ENCODE results near the gene WBP1L. TPM values are rescaled to one million over a fixed set of nuclear protein-coding genes. Genes with fewer than 3 reads are reported as not detected.

WBP1L gene
- total and polyA plus RNA-seq, 2 experiments from 2014 or later = 7.0 to 55.7 TPM

DNA sequence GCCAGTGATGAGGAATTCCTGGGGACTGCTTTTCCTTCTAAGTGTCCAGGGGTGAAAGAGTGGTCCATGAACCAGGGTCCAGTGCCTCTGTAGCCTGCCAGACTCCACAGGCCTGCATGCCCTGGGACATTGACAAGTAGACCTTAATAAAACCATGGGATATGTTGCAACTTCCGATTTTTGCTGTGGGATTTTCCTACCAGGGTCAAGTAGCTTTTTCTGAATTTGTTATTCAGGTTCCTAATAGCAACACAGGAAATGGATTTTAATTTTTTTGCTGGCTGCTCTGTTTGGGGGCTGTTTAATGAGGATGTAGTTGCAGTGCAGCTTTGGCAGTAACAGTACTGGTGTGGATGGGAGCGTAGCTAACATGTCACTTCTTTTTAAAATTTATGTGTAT, 42.1 kb downstream of the WBP1L start:
- H3K4me3 ChIP-seq = no peak overlapping the region
- no peak for ATAC-seq
- H3K4me1 ChIP-seq (ENCODE audit: insufficient read depth) = peaks cover 16% of the 10 kb centered on the region
- H3K4me1 Mint-ChIP-seq = peaks cover 27% of the 10 kb centered on the region
- H3K36me3 ChIP-seq (ENCODE audit: insufficient read depth) = no peaks in the 10 kb centered on the region
- H3F3A ChIP-seq (replicated peaks; ENCODE audit: low read depth) = no peaks in the 10 kb centered on the region
- peaks cover 5% of the 10 kb centered on the region; the same call in 1 of the 3 replicates for H3K9me3 Mint-ChIP-seq
- no peak overlapping the region for H3K27ac ChIP-seq (ENCODE audit: low read depth)
- H3K36me3 Mint-ChIP-seq (ENCODE audit: low read depth) = peaks cover 4% of the 10 kb centered on the region; the same call in 1 of the 3 replicates
- H2AFZ ChIP-seq = no peak overlapping the region
- no peaks in the 10 kb centered on the region for H3K9me2 ChIP-seq (ENCODE audit: insufficient read depth)
- H3K27ac Mint-ChIP-seq = no peak overlapping the region
- no peaks in the 10 kb centered on the region for H3K27me3 ChIP-seq (ENCODE audit: insufficient read depth)
- no peak for TF ChIP-seq POLR2AphosphoS5 (IDR thresholded peaks at IDR 0.05; ENCODE audit: low read depth)
- TF ChIP-seq, protein P1, sequence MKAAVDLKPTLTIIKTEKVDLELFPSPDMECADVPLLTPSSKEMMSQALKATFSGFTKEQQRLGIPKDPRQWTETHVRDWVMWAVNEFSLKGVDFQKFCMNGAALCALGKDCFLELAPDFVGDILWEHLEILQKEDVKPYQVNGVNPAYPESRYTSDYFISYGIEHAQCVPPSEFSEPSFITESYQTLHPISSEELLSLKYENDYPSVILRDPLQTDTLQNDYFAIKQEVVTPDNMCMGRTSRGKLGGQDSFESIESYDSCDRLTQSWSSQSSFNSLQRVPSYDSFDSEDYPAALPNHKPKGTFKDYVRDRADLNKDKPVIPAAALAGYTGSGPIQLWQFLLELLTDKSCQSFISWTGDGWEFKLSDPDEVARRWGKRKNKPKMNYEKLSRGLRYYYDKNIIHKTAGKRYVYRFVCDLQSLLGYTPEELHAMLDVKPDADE (IDR thresholded peaks at IDR 0.05) = no peak
- no peak for TF ChIP-seq ZNF462 (CRISPR knock-in tag; IDR thresholded peaks at IDR 0.05)
- no peak for TF ChIP-seq EZH2 (IDR thresholded peaks at IDR 0.05; ENCODE audit: low read depth, unreplicated experiment)
- no peak for TF ChIP-seq CREB1 (CRISPR knock-in tag; IDR thresholded peaks at IDR 0.05; ENCODE audit: low read depth)
- TF ChIP-seq EZH2phosphoT487 (IDR thresholded peaks at IDR 0.05; ENCODE audit: unreplicated experiment) = no peak
- TF ChIP-seq JUNB (IDR thresholded peaks at IDR 0.05; ENCODE audit: unreplicated experiment) = no peak
- no peak for TF ChIP-seq ZNF114 (CRISPR knock-in tag; IDR thresholded peaks at IDR 0.05)
- no peak for TF ChIP-seq ZNF331 (CRISPR knock-in tag; IDR thresholded peaks at IDR 0.05; ENCODE audit: low read depth)
- TF ChIP-seq, protein P2, sequence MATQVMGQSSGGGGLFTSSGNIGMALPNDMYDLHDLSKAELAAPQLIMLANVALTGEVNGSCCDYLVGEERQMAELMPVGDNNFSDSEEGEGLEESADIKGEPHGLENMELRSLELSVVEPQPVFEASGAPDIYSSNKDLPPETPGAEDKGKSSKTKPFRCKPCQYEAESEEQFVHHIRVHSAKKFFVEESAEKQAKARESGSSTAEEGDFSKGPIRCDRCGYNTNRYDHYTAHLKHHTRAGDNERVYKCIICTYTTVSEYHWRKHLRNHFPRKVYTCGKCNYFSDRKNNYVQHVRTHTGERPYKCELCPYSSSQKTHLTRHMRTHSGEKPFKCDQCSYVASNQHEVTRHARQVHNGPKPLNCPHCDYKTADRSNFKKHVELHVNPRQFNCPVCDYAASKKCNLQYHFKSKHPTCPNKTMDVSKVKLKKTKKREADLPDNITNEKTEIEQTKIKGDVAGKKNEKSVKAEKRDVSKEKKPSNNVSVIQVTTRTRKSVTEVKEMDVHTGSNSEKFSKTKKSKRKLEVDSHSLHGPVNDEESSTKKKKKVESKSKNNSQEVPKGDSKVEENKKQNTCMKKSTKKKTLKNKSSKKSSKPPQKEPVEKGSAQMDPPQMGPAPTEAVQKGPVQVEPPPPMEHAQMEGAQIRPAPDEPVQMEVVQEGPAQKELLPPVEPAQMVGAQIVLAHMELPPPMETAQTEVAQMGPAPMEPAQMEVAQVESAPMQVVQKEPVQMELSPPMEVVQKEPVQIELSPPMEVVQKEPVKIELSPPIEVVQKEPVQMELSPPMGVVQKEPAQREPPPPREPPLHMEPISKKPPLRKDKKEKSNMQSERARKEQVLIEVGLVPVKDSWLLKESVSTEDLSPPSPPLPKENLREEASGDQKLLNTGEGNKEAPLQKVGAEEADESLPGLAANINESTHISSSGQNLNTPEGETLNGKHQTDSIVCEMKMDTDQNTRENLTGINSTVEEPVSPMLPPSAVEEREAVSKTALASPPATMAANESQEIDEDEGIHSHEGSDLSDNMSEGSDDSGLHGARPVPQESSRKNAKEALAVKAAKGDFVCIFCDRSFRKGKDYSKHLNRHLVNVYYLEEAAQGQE (IDR thresholded peaks at IDR 0.05; ENCODE audit: unreplicated experiment) = no peak
- TF ChIP-seq STAT1 (IDR thresholded peaks at IDR 0.05; ENCODE audit: unreplicated experiment) = no peak
- H4K20me1 ChIP-seq (replicated peaks; ENCODE audit: insufficient read depth) = no peaks in the 10 kb centered on the region; the same call in 1 of the 2 replicates
- H3K27me3 Mint-ChIP-seq (ENCODE audit: insufficient read depth, low read depth, poor library complexity) = no peaks in the 10 kb centered on the region
- no peak for DNase-seq (ENCODE audit: low spot score)
- H3K4me3 Mint-ChIP-seq = no peak overlapping the region
- no peak overlapping the region for H3K4me2 ChIP-seq
- H3K79me2 ChIP-seq (replicated peaks; ENCODE audit: insufficient read depth) = peaks cover 17% of the 10 kb centered on the region
